Measurements from ENCODE around the gene GALNT2. TPM values are rescaled to one million over a fixed set of nuclear protein-coding genes. Genes with fewer than 3 reads are reported as not detected.

Gene GALNT2
- polyA plus RNA-seq, 1 donor = 62.2 TPM

DNA sequence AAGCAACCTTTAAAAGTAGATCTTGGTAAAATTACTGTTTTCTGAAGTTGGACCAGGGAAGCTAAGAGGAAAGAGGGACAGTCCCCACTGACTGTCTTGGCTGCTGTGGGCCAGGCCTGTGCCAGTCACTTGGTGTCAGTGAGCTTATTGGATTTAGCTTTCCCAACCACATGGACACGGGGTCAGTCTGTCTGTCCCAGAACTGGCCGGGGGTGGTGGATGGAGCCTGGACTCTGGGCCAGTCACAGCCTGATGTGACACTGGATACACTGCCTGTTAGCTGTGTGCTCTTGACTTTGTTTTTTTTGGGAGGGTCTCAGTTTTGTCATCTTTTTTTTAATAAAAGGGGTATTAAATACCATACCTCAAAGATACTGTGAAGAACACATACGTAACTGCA is 96.7 kb downstream of the GALNT2 start:
- no peak for DNase-seq (ENCODE audit: low read depth)

DNA sequence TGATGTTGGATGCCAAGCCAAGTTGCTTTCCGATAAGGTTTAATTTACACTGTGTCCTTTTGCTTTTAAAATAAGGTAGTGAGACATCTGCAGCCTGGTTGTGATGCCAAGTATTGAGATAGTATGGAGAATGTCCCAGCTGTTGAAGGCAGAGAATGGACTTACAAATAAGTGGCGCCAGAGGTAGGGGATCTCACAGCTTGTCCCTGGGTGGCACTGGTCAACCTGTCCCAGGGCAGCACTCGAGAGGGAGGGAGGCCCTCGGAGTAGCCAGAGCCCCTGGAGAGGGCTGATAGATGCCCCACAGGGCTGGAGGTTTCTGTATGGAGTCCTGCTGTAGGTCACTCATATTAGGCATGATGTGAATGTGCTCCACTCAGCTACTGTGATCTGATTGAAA is 98.5 kb downstream of the GALNT2 start:
- no peak for DNase-seq (ENCODE audit: low read depth)

DNA sequence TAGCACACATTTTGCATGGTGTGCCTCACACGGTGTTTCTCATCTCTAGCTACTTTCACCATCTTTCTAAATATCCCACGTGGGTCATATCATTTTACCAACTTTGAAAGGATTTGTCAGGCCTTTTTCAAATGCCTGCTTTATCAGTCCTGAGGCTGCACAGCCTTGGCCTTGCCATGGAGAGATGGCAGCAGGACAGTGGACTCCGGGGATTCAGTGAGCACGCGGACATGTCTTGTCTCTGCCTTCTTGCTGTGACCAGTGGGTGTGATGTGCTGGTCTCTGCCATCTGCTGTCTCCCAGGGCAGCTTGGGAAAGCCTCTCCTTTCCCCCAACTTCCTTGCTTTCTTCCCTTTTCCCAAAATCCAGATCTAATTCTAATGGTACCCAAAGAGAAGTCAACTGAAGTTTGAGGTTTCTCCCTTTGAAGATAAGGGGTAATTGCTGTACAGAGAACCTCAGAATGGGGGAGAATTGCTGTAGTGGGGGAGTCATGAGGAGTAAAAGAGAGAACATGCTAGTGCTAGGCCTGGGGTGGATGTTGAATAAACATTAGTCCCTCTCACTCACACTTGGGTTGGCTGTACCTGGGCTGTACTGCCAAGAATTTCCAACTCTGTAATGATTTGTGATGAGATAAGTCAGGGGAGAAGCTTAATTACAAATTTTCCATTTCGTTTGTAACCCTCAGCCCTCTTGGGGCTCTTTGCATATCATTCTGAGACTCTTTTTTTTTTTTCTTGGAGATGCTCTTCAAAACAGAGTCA is 99.5 kb downstream of the GALNT2 start:
- no peak for DNase-seq (ENCODE audit: low read depth)

DNA sequence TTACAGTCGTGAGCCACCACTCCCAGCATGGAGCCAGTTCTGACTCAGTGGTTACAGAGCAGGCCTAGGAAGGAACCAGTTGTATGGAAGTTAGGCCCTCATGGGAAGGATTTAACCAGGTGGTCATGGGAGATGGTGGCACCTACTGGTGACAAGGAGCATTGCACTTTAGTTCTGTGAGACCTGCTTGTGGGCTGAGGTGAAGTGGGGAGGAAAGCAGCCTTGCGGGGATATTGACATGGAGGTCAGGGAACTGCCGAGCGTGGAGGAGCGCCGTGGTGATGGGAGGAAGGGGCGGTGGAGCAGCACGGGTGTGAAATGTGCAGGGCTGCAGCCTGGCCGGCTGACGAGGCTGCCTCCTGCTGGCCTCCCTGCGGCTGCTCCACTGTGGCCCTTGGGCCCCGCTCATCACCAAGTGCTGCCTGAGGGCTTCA is 100.4 kb downstream of the GALNT2 start:
- DNase-seq (ENCODE audit: low read depth) = no peak

DNA sequence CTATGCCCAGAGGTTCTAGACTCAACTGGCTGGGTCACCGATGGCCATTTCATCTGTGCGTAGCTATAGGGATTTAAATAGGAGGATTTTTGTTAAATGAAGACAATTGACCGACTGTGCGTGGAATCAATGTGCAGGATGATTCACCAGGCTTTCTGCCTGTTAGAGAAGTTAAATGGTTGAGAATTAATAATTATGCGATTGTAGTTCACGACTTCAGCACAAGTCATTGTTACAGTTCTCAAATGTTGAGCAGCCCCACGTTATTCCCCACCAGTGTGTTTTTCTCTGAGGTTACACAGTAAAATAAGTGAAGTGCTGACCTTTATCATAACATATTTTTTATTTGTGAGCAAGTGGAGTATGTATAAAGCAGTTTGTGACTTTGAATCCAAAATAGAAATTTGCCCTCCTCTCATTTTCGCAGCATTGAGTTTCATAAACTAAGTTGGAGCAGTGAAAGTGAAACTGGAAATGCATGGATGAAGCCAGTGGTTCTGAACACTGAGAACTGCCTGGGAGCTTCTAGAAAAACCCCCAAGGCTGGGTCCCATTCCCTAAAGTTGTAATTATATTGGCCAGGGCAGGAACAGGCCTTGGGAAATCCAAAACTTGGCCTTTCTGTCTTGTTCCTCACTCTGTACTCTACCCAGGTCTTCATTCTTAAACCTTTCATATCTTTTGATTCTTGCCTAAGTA is 102.6 kb downstream of the GALNT2 start:
- no peak for DNase-seq (ENCODE audit: low read depth)

DNA sequence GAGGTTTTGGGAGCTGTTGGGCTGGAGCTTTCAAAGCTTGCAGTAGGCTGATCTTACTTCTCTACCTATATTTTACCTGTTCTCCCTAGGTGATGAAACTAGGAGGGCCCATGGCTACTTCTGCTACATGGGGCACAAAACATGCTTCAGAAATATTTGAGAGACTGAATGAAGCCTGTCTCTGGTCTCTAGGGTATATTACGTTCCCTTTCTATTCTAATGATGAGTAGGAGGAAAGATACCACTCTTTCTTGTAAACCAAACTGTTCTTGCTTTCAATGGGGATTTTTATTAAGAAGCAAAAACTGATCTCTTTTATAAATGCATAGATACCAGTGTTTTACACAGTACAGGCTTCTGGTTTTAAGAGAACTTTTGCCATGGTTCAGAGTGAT is 103.1 kb downstream of the GALNT2 start:
- no peak for DNase-seq (ENCODE audit: low read depth)

DNA sequence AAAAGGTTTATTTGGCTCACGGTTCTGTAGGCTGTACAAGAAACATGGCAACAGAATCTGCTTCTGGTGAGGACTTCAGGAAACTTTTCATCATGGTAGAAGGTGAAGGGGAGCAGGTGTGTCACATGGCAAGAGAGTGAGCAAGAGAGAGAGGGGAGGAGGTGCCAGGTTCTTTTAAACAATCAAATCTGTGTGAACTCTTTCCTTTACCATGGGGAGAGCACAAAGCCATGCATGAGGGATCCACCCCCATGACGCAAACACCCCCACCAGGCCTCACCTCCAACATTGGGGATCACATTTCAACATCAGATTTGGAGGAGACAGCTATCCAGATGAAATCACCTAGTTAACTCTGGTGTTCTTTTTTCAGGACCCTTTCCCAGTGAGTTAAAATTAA is 103.6 kb downstream of the GALNT2 start:
- DNase-seq (ENCODE audit: low read depth) = no peak

DNA sequence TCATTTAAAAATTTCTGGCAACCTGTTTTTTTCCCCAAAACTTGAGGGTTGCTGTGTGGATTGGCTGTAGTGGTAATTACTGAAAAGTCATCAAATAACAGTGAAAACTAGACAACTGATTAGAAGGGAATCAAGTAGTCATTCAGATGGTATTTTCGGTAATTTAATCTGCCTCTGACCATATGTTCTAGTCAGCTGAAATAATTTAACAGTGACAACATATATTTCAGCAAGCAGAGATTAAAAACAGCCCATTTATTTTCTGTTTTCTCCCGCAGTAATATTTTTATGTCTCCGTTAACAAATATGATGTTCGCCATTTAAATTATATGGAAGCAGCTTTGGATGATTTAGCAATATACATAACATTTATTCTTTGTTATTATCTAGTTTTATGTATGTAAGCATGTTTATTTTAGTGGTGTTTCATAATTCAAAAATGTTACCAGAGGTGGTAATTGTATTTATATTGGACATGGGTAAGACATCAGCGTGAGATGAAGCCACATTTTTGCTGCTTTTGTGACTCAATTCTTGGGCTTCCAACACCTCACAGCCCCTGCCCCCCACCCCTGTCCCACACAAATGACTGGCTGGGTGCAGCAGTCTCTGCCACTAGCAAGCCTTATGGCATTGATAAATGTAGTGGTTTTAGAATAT is 104.4 kb downstream of the GALNT2 start:
- no peak for DNase-seq (ENCODE audit: low read depth)

DNA sequence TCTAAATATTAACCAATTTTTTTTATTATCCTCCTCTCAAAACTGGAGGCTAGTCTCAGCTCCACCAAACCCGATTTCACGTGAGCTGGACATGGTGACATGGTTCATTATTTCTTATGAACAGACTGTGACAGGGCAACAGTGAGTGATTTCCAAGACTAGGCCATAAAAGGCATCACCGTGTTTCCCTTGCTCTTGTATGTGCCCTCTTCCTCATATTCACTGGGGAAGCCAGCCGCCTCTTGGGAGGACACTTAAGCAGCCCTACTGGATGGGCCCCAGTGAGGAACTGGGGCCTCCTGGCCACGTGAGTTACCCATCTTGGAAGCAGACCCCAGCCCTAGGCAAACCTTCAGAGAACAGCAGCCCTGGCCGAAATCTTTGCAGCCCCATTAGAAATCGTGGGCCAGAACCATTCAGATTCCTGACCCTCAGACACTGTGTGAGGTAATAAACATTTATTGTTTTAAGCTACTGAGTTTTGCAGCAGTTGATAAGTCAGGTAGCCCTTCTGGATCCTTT is 105.0 kb downstream of the GALNT2 start:
- DNase-seq (ENCODE audit: low read depth) = no peak

DNA sequence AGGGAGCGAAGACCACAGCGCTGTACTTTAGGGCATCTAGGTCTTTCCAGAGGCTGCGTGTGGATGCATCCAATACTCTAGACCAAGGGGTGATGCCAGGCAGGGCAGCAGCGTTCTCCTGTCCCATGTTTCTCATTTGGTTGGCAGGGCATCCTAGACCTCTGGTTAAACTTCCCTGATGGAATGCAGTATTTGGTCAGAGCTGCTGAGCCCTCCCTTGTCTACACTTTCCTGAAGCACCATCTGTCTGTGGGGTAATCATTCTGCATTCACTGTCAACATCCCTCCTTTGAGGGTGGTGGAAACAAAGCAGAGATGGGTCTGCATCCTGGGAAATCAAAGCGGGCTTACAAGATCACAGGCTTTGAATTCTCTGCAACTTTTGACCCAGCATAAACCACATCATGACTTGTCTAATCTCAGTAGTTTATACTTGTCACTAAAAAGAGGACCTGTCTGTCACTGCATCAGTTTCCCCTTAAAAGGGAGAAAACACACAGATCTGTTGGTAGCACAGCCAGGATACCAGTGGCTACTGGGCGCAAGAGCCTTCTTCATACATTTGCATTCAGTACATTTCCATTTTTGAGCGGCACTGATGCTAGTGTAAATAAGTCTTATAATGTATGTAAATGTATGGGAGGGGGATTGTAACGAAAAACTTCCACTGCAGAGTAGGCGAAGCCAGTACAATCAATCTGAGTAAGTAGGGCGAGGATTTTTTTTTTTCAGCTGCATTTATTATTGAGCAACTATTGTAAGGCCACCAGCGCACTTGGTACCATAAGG is 106.3 kb downstream of the GALNT2 start:
- no peak for DNase-seq (ENCODE audit: low read depth)

DNA sequence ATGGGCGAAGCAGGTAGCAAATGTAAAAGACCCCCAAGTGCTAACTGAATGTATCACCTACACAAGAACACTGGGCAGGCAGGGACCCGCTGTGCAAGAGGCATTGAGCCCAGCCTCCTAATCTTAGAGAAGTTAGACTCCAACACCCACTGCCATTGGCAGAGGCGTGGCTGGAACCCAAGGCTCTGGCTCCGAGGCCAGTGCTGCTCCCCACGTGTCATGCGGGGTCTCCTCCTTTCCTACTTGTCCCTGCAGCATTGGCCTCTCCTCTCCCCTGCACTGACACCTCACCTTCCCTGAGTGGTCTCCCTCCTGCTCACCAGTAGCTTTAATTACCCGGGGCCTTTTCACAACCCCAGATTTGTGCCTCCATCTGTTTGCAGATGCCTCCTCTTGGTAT is 107.0 kb downstream of the GALNT2 start:
- DNase-seq (ENCODE audit: low read depth) = no peak

DNA sequence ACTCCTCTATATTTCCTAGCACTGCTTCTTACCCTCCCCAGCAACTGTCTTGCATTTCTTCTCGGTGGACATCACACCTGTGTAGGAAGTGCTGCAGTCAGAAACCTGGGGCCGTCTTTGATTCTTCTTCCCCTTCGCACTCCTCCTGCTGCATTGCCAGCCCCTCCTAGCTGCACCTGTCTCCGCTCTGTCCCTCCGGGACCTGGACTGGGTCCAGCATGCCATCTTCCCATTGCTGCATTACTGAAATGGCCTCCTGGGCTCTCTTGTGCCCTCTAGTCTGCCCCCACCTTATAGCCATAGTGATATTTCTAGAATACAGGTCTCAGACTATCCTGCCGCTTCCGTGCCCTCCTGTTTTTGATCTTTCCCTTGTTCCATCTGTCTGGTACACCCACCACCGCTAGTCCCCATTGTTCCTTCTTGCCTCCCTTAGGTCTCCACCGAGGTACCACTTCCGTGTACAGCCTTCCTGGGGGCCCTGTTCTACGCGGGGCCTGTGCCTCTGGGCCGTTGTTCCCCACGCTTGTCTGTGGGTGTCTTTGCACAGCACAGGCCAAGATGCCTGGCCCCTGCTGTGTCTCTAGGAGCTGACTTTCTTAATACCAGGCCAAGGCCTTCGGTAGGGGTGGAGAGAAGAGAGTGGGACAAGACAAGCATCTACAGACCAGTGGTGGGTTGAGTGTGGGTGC is 107.6 kb downstream of the GALNT2 start:
- DNase-seq (ENCODE audit: low read depth) = no peak

DNA sequence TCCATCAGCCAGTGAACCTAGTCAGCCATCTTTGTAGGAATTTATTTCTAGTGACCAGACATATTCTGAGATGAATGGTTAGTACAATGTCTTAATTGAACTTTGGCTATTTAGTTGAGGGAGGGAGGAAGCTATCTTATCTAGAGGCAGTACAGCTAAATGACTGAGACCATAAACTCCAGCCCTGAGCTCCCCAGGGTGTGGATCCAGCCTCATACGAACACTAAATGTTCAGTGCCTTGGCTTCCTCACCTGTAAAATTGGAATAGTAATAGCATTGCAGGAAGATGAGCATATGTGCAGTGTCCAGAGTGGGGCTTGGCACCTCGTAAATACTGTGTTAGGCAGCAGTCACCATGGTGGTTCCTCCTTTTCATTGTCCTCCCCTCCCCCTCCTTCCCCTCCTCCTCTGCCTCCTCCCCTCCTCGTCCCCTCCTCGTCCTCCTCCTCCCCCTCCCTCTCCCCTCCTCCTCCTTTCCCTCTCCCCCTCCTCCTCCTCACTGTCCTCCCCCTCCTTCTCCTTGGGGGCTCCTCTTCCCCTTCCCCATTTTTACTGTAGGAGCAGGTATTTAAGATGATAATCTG is 108.2 kb downstream of the GALNT2 start:
- no peak for DNase-seq (ENCODE audit: low read depth)

DNA sequence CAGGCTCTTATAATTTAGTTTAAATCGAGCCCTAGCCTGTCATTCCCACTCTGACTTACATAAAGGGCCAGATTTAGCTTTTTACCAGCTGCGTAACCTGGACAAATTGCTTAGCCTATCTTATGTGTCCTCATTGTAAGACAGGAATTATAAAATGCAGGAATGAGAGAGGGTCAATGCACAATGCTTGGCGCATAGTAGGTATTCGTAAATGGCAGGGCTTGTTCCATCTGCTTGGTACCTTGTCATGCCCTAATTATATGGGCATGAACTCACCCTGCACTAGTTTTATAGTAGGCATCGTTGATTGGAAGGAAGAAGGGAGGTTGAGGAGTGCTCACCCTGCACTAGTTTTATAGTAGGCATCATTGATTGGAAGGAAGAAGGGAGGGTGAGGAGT is 108.8 kb downstream of the GALNT2 start:
- no peak for DNase-seq (ENCODE audit: low read depth)

DNA sequence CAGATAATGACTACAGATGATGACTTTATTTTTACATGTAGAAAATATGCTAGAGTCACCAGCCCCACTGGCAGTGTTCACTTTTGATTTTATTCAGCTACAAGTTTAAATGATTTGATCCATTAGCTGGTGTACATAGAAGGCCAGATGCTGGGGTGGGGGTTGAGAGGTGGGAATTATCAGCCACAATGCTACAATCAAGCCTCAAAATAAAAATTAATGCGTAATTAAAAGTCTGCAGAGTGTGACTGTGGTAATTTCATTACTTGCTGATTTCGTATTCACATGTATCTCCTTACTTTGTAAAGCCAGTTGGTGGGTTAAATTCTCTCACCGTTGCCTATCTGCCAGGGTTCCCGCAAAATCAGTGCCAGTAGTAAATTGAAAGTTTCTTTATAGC is 109.3 kb downstream of the GALNT2 start:
- DNase-seq (ENCODE audit: low read depth) = no peak

DNA sequence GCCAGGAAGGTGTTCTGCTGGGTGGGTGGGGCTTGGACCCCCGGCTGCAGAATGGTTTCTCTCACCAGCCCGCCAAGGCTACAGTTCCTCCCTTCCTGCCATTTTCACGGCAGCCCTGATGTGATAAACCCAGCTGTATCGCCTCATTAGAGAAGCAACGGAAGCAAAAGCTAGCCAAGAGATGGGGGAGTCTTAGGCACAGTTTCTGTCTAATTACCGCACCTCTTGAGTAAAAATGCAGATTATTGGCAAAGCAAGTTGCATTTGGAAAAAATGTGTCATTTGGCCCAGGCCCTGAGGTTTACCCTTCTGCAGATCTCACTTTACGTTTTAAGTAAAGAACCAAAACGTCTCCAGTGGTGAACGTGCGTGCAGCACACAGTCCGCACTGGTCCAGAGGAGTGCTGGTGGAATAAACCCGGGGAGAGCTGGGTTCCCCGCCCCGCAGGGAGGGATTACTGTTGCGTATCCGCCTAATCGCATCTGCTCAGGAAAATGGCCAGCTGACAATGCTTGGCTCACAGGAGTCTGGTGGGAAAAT is 109.9 kb downstream of the GALNT2 start:
- peak; percentile 59 for DNase-seq (ENCODE audit: low read depth)

DNA sequence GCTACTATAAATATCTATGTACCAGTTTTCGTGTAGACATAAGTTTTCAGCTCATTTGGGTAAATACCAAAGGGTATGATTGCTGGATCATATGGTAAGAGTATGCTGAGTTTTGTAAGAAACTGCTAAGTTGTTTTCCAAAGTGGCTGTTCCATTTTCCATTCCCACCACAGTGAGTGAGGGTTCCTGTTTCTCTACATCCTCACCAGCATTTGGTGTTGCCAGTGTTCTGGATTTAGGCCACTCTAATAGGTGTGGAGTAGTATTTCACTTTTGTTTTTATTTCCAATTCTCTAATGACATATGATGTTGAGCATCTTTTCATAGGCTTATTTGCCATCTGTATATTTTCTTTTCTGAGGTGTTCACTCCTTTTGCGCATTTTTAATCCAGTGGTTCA is 112.2 kb downstream of the GALNT2 start:
- DNase-seq (ENCODE audit: low read depth) = no peak

DNA sequence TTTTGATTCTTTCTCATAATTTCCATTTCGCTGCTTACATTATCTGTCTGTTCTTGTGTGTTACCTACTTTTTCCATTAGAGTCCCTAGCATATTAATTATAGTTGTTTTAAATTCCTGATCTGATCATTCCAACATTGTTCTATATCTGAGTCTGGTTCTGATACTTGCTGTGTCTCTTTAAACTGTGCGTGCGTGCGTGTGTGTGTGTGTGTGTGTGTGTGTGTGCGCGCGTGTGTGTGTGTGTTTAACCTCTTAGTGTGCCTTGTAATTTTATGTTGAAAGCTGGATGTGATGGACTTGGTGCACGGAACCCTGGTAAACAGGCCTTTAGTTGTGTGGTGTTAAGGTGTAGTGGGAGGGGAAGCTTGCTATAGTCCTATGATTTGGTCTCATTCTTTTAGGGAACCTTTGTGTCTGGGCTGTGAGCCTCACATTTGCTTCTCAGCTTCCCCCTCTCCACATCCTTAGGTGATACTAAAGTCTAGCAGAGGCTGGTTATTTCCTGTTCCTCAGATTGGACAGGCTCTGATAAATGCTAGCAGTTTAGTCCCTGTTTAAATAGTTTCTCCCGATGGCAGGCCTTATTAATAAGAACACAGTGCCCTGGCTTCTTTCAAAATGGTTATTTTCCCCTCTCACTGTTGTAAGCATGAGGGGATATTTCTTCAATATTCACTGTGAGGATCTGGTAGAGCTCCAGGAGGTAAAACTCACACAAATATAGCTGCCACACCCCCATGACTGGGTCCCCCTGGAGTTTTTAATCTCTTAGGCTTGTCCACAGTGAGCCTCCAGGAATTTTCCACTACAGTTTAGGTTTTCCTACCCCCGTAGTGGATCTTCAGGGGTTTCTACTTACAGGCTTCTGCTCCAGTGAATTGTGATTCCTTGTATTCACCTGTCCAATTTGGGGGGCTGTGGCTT is 118.3 kb downstream of the GALNT2 start:
- no peak for DNase-seq (ENCODE audit: low read depth)
